ENCODE measurements around the gene PHLDA1.

PHLDA1 gene

DNA sequence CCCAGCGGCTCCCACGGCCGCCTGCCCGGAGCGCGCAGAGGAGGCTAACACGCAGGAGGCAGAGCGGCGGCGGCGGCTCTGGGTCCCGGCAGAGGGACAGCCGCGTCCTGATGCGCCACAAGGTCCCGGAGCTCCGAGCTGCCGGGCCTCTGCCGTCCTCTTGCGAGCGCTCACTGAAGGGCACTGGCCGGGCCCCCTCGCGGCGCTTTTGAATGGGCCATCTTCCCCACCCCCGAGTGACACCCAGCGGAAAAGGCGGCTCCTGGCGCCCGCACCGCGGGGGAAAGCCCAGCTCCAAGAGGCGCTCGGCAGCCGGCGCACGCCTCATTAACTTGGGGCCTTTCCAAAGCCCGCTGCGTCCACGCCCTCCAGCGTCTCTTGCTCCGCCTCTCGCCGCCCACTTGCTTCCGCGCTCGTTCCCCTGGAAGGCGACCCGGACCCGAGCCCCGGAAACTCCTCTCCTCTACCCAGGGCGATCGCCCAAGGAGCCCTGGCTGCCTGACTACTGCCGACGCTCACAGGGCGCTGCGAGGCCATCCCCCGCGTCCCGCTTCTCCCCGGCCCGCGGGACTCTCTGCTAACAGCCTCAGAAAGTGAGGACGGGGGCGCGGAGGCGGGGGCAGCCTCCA lies at the start of gene PHLDA1:
TSS of gene PHLDA1 (minus strand) at position 363 of the 629 bp plus-strand sequence.
- DNase-seq, result peak; percentile 97

DNA sequence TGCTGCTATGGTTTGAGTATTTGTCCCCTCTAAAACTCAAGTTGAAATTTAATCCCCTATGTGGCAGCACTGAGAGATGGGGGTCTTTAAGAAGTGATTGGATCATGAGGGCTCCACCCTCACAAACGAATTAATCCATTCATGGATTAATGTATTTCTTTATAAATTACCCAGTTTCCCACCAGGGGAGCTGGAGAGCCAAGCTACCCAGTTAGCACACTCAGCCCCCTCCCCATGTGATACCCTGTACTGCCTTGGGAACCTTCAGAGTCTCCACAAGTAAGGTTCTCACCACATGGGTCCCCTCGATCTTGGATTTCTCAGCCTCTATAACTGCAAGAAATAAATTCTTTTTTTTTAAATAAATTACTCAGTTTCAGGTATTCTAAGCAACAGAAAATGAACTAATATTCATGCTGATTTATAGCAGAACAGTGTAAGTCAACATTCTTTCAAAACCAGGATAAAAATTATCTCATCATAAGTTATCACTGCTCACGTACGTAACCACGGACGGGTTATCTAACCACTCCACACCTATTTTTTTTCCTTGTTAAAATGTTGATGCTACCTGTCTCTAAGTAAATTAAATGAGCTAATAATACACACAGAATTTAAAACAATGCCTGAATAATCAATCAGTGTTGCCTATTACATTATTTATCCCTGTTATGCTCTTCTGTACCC lies 49.3 kb upstream of the PHLDA1 start:
- DNase-seq, result no peak

DNA sequence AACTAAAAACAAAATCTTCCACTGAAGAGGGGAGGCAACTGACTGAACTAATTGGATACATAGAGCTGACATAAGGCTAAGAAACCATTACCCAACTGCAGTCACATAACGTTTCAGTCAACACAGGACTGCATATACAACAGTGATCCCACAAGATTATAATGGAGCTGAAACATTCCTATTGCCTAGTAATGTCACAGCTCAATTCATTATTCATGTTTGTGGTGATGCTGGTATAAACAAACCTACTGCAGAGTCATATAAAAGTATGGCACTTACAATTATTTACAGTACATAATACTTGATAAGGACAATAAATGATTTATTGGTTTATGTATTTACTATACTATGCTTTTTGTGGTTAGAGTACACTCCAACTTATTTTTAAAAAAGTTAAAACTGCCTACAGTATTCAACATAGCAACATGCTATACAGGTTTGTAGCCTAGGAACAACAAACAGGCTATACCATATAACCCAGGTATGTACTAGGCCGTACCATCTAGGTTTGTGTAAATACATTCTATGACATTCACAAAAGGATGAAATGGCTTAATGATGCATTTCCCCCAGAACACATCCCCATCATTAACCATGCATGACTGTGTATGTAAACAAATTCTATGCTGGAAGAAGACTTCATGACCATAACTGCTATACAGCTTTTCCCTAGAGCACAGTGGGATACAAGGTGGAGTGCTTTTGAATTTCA lies 48.6 kb upstream of the PHLDA1 start:
- no peak for DNase-seq

DNA sequence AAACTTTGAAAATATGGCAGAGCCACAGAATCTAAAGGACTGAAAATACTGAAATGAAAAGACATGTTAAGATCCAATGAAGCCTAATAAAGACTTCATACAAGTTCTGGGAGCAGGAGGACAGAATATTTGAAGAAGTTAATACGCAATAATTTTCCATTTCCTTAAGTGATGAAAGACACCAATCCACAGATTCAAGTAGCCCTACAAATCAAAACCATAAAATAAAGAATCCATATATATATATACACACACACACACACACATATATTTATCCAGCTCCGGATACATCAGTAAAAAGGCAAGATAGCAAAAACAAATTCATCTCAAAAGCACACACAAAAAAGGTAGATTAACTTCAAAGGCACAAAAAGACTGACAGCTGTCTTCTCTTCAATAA lies 47.2 kb upstream of the PHLDA1 start:
- DNase-seq, result no peak

DNA sequence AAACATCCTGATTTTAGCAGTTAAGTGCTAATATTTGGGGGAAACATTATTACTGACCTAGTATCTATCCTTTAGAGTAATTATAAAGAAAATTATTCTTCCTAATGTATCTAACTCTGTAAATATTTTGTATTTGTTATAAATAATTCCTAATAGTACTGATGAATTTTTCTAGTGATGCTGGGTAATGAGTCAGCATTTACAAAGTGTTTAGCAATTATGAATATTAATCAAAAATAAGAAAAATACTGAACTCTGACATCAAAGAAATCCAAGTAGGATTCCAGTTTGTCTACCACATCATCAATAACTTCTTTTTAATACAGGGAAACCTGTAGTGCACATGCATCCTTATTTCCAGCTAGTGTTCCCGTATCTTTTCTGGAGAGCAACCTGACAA lies 43.9 kb upstream of the PHLDA1 start:
- DNase-seq, result no peak

DNA sequence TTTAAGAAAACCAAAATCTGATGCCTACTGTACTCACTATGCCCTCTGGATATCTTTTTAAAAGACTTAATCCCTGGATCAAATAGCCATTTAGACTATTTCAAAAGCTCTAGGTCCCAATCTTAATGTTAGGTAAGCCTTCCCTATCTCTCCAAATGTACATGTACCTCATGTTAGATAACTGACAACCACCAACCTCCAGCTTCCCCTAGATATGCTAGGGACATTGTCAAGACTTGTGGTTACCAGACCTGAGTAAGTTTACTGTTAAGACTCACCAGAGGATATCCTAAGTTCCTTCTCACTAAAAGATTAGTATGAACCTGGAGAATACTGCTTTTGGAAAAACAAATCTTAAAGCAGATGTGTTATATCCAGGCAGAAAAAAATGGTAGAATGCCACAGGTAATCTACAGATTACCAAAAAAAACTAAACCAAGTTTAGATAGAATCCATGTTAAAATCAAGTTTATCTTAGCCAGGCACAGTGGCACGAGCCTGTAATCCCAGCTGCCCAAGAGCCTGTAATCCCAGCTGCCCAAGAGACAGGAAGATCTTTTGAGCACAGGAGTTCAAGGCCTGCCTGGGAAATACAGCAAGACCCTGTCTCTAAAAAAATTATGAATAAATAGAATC lies 43.2 kb upstream of the PHLDA1 start:
- no peak for DNase-seq

DNA sequence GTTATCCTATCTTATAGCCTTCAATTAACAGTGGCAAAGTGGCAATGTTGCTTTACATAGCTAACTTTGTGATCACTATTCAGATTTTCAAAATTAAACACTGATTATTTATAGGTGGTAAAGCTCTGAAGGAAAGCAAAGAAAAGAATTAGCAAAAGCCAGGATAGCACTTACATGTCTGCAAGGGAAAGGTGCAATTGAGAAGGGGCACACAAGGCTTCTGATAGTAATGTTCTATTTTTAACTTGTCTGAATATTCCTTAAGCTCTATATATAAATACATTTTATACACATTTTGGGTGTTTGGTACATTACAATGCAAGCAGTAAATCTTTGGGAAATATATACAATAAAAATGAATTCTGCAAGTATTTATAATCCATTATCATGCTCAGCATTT lies 42.0 kb upstream of the PHLDA1 start:
- no peak for DNase-seq

DNA sequence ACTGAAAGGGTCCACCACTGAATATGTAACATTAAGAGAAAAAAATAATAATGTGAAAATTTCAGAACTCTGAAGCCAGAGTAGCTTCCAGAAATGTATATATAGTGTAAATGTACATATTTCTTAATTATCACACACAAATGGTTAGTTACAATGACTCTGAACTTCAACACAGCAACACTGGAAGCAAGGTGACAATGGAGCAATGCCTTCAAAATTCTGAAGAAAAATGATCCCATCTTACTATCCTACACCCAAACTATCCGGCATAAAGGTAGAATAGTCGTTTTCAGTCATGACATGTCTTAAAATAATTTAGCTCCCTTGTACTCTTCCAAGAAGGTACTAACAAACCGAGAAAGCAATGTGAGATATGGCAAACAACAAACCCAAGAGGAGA lies 41.0 kb upstream of the PHLDA1 start:
- DNase-seq, result no peak

DNA sequence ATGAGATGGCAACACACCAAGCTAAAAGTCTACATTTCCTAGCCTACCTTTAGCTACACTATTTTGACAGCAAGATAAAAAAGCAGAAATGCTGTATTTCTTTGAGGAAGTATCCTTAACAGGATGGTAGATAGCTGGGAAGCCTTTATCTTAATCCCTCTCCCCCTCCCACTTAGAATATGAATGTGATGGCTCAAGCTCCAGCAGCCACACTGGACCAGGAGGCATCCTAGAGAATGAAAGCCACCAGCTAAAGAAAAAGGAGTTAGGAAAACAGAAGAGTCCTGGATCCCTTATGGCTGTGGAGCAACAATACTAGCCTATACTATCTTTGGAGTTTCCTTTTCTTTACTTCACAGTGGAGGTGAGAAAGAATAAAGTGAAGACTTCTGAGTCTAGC lies 37.8 kb upstream of the PHLDA1 start:
- DNase-seq, result no peak

DNA sequence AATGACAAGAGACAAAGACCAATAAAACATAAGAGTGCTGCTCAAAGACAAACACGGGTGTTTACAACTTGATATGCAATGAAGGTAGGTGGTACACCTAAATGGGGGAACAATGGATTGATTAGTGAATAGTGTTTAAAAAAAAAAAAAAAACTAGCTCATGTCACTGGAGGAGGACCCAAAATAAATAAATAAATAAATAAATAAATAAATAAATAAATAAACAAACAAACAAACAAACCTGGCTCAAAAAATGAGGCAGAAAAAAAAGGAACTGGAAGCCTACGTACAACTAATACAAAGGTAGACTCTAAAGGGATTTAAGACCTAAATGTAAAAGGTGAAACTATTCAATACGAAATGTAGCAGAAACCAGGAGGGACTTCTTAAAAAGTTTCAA lies 34.3 kb upstream of the PHLDA1 start:
- DNase-seq, result no peak

DNA sequence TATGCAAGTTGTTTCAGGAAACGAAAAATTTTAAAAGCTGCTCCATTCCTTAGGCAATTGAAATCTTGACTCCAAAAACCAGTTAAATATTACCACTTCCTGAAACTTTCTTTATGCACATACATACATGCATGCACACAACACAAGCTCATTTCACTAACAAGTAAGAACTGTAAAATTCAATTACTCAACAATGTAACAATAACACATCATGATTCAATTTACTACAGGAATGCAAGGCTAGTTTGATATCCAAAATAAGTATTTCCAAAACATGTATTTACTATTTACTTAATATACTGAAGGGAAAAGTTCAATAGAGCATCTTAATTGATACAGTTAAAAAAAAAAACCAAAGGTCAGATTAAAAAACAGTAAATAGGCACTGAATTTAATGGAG lies 33.3 kb upstream of the PHLDA1 start:
- DNase-seq, result no peak

DNA sequence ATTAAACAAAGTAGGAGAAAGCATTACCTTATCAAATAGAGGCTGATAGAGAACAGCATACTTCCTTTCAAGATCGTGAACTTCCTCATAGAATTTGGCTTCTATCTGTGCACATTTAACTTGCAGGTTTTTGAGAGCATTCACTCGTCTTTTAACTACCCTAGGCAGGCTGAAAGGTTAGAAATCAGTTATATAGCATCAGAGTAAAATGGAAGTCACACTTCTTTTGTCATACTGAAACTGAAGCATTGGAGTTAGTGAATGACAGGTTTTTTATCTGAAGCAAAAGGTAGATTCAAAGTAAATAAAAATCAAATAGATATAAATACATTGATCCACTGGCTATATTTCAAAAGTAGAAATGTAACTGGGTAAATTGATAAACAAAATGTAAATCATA lies 28.5 kb upstream of the PHLDA1 start:
- DNase-seq, result no peak

DNA sequence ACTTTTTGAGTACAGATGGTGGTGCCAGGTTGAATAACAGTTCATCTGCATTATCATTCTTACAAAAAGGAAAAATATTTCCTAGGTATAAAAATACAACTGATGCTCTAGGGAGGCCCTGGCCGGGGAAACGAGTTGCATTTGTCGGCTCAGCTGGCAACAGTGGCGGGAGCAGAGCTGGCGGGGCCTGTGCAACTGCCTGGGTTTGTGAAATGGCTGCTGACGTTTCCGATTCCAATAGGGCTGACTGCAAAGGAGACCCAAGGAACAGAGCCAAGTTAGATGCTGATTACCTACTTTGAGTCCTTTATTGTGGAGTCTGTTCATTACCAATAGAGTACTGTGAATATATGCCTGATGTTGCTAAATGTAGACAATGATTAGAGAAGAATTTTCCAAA lies 25.8 kb upstream of the PHLDA1 start:
- DNase-seq, result no peak

DNA sequence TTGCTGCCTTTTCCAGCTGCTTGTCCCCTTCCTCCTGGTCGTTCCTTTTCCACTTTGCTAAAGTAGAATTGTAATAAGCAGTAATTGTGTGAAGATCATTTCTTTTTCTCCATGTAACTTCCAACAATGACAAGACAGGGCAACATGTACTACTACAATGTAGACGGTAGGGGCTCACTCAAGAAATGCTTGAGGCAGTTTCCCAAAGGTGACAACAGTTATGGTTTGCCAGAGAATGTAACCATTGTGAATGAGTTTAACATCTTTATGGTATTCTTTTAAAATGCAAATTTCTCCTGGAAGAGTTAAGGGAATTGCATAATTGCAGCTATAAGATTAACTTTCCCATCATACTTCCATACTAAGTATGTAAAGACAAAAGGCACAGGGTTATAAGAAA lies 23.8 kb upstream of the PHLDA1 start:
- DNase-seq, result no peak

DNA sequence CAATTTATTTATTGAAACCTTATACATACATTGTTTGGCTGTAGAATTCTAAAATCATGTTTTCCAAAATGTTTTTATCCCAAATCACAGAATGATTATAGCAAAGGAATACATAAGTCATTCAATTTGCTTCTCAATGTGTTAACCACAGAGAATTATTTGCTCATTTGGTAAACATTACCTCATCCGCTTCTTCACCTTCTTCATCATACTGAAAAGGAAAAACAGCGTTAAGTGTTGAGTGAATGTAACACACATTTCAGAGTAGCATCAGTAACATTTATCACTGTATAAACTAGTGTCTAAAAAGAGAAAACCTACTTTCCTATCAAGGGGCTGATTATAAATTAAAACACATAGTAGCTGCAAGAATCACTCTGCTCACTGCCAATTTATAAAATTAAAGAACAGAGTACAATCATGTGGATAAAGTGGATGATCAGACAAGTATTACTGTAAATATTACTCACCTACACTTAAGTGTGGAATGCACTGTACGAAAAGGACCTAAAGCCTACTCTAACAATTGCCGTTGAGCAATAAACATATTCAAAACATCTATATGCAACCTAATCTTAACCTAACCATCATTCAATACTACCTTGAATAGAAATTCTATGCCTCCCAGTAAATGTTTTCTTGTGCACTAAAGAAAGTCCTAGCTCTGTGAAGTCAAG lies 18.1 kb upstream of the PHLDA1 start:
- DNase-seq, result no peak

DNA sequence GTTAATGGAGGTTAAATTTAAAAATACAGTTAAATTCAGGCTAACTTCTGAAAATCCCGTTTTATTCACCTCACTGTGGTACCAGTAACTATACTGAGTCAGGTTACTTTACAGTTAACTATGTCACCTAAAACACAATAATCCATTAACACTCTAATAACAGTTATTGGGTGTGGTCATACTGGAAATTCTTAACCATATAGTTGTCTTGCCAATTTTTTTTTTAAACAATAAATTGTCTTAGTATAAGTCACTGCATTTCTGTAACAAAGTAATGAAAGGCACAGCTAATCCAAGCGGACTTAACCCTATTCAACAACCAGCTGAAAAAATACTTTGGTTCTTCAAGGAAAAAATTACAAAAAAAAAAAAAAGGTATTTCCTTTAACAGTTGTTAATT lies 16.2 kb upstream of the PHLDA1 start:
- DNase-seq, result no peak

DNA sequence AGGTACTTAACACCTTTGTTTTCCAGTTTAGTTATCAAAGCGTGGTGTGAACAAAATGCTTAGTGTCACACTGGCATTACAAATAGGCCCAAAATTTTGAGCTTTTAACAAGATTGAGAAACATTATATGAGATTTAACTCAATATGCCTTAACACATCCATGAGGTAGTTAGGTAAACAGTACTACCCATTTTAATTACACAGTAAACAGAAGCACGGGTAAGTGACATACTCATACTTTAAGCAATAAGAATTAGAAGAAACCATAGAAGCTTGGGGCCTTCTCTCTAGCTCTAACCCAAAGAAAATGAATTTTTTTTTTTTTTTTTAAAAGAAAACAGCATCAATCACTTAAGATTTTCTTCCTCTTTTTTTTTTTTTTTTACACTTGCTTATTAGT lies 15.5 kb upstream of the PHLDA1 start:
- no peak for DNase-seq

DNA sequence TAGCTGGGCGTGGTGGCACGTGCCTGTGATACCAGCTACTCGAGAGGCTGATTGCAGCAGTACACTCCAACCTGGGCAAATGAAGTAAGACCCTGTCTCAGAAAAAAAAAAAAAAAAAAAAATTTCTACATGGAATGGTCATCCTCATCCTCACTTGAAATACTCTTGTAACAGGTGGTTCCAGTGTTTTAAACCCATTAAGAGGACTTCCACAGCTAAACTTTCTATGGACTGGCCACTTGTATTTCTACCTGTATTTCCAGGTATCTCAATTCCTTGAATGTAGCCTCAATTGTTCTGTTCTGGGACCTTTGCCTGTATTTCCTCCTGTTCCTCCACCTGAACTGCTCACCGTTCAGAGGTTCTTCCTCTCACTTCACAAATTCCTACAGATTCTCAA lies 11.8 kb upstream of the PHLDA1 start:
- DNase-seq, result no peak

DNA sequence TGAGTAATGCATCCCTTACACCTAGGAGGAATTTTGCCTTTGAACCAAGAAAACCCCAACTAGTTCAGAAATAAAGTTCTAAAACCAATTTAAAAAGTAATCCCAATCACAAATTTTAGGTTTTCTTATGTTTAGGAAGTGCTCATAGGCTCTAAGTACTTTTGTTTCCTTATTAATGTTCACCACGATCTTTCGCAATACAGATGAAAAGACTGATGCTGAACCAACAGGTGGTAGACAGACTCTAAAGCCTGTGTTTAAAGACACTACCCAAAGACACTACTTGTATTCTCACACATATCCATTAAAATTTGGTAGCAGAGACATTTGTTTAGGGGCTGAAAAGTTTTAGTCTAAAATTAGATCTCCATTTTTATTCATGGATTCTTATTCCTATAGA lies 10.6 kb upstream of the PHLDA1 start:
- DNase-seq, result no peak

DNA sequence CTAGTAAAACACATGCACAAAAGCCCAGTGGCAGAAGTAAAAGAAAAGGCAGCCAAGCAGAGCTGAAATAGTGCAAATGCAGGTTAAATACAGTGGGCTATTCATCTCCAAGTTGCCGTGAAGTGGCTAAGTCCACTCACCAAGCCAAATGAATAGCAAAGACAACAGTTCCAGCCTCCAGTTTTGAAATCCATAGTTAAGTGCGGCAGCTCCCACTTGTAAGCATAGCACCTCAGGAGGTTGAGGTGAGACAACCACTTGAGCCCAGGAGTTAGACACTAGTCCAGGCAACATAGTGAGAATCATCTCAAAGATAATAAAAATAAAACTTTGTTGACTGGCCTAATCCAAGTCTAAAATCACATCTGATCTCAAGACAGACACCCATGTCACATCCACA lies 9.8 kb upstream of the PHLDA1 start:
- DNase-seq, result no peak

DNA sequence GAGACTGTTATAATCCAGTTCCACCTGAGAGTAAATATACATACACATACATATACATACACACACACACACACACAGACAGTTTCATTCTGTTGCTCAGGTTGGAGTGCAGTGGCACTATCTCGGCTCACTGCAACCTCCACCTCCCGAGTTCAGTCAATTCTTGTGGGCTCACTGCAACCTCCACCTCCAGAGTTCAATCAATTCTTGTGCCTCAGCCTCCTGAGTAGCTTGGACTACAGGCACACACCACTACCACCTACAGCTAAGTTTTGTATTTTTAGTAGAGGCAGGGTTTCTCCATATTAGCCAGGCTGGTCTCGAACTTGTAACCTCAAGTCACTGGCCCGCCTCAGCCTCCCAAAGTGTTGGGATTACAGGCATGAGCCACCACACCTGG lies 8.9 kb upstream of the PHLDA1 start:
- no peak for DNase-seq

DNA sequence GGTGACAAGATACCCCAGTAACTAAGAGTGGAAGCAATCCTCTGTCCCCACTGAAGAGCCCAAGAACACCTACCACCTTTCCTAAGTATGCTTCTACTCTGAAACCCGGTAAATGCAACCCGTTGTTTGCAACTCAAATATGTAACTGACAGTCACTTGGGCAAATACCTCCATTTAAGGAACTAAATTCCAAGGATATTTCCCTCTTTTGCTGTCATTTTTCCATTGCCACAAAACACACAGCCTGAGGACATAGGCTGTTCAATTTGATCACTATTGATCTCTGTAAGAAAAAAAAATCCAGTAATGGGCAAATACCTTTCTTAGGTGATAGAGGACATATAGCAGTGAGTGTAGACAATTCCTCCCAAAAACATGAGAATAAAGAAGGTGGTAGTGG lies 6.6 kb upstream of the PHLDA1 start:
- no peak for DNase-seq

Measured in right forelimb (tissue), 1 donor.